A673 (cell line): Measurements from ENCODE around the gene PDE4B.

Source experiments
- CTCF ChIP-seq: fragments of 300-800, 200-600 bp; sonication (generic); conservative IDR thresholded peaks from 2 replicates; pipeline ENCODE4 v1.5.1; 2017; ENCODE audit warnings: low read depth, mild to moderate bottlenecking, antibody characterized with exemption, low read length, moderate library complexity, mixed read lengths
- EZH2 ChIP-seq: fragments of 200-600 bp; sonication (generic); IDR thresholded peaks from 2 replicates; pipeline ENCODE4 v1.6.1; 2017; ENCODE audit warnings: borderline replicate concordance, low read depth, mild to moderate bottlenecking, mixed read lengths, antibody characterized with exemption, low read length; ENCODE audit not compliant: poor library complexity, severe bottlenecking

GRCh38 chr1:66309006-66309741, 516.5 kb downstream of the PDE4B start:
- TF ChIP-seq CTCF (no peak), EZH2 (no peak)
